PC-3 (cell line): ENCODE results near the gene CNTN4. TPM values are rescaled to one million over a fixed set of nuclear protein-coding genes. Genes with fewer than 3 reads are reported as not detected.

ENCODE experiments used
- ATAC-seq: fragments of 200-7000 bp; cut with Tn5 transposase; 2 replicates; pipeline ENCODE4 v1.9.1; 2020; ENCODE audit warnings: mild to moderate bottlenecking, moderate library complexity
- BruUV-seq: library from RNA; stranded (reverse); fragments of 400-500 nt; replicated peaks from 2 replicates; lab custom pipeline; 2021; lab: Mats Ljungman, UMichigan
- CTCF ChIA-PET: fragments of 300-600 bp; sonication (Branson Sonifier 250); formaldehyde crosslinking; loops from one replicate; lab custom pipeline; 2022; ENCODE audit warnings: antibody characterized with exemption; lab: Charles Lee
- POLR2A ChIA-PET: fragments of 300-600 bp; sonication (Branson Sonifier 250); formaldehyde crosslinking; loops from one replicate; lab custom pipeline; 2022; ENCODE audit warnings: antibody characterized with exemption; ENCODE audit not compliant: unreplicated experiment; lab: Charles Lee
- DNase-seq: peaks from one replicate; pipeline ENCODE4 v3.0.0-alpha.2; 2015
- H2AFZ ChIP-seq: fragments of 300-600 bp; sonication (generic); 2 replicates; pipeline ENCODE4 v1.6.0; 2016; ENCODE audit warnings: antibody characterized with exemption, low read length
- H3F3A ChIP-seq: fragments of 300-600 bp; sonication (generic); one replicate; pipeline ENCODE4 v1.6.0; 2017; ENCODE audit warnings: antibody characterized with exemption, low read length, control low read depth, mild to moderate bottlenecking; ENCODE audit not compliant: unreplicated experiment
- H3K27ac ChIP-seq: fragments of 300-600 bp; sonication (generic); 2 replicates; pipeline ENCODE4 v1.5.1; 2016; ENCODE audit warnings: mild to moderate bottlenecking, low read length
- H3K27me3 ChIP-seq: fragments of 300-600 bp; sonication (generic); 2 replicates; pipeline ENCODE4 v1.6.1; 2016; ENCODE audit warnings: low read length, mixed read lengths
- H3K36me3 ChIP-seq: fragments of 300-600 bp; sonication (generic); 2 replicates; pipeline ENCODE4 v1.6.1; 2016; ENCODE audit warnings: low read depth, mixed run types, low read length, mixed read lengths
- H3K4me1 ChIP-seq: fragments of 300-600 bp; sonication (generic); 2 replicates; pipeline ENCODE4 v1.5.1; 2016; ENCODE audit warnings: low read length; ENCODE audit not compliant: insufficient read depth
- H3K4me2 ChIP-seq: fragments of 300-600 bp; sonication (generic); 2 replicates; pipeline ENCODE4 v1.6.0; 2016; ENCODE audit warnings: low read length
- H3K4me3 ChIP-seq: fragments of 300-600 bp; sonication (generic); 2 replicates; pipeline ENCODE4 v1.5.1; 2016; ENCODE audit warnings: mild to moderate bottlenecking, low read length, mixed read lengths
- H3K79me2 ChIP-seq: fragments of 300-600 bp; sonication (generic); 2 replicates; pipeline ENCODE4 v1.6.1; 2017; ENCODE audit warnings: low read length, mixed read lengths
- H3K9ac ChIP-seq: fragments of 300-600 bp; sonication (generic); 2 replicates; pipeline ENCODE4 v1.6.0; 2016; ENCODE audit warnings: mild to moderate bottlenecking, low read length
- H3K9me2 ChIP-seq: fragments of 300-600 bp; sonication (generic); replicated peaks from 2 replicates; pipeline ENCODE4 v1.6.1; 2016; ENCODE audit warnings: mixed run types, low read length, mixed read lengths
- H3K9me3 ChIP-seq: fragments of 300-600 bp; sonication (generic); 2 replicates; pipeline ENCODE4 v1.6.1; 2016; ENCODE audit warnings: low read length, mixed read lengths
- H4K20me1 ChIP-seq: fragments of 300-600 bp; sonication (generic); 2 replicates; pipeline ENCODE4 v1.6.1; 2016; ENCODE audit warnings: low read length, mixed read lengths
- CTCF ChIP-seq: fragments of 300-600 bp; sonication (generic); conservative IDR thresholded peaks from 2 replicates; pipeline ENCODE4 v1.5.1; 2017; ENCODE audit warnings: antibody characterized with exemption, low read depth, mild to moderate bottlenecking, low read length
- EZH2 ChIP-seq: fragments of 300-600 bp; sonication (generic); IDR thresholded peaks from one replicate; pipeline ENCODE4 v1.6.1; 2017; ENCODE audit warnings: antibody characterized with exemption, mild to moderate bottlenecking, low read length; ENCODE audit not compliant: unreplicated experiment
- EZH2phosphoT487 ChIP-seq: fragments of 300-600 bp; sonication (generic); IDR thresholded peaks from 2 replicates; pipeline ENCODE4 v1.6.1; 2018; ENCODE audit warnings: mild to moderate bottlenecking, antibody characterized with exemption, low read length, borderline replicate concordance
- intact Hi-C: fragments of 100-400 bp; cut with micrococcal nuclease; formaldehyde crosslinking; loops from 2 replicates; pipeline ENCODE4 v1.9.0; 2023
- total RNA-seq: library from RNA; depleted of rRNA; stranded (reverse); fragments of >200 nt; gene quantifications from 2 replicates; pipeline ENCODE4 v1.2.3, GENCODE V29; 2014

The CNTN4 gene
- total RNA-seq, 1 experiment from 2014 or later = not detected

GRCh38 chr3:2714834-2715233, 616.2 kb downstream of the CNTN4 start:
- TF ChIP-seq CTCF (no peak), EZH2 (no peak), EZH2phosphoT487 (no peak)
- Histone ChIP-seq H3K4me3 (no peak overlapping the region), H3K9me2 (no peaks in the 10 kb centered on the region), H3K9me3 (peaks cover 52% of the 10 kb centered on the region; the same call in 1 of the 2 replicates), H3K4me1 (no peaks in the 10 kb centered on the region), H3K27me3 (no peaks in the 10 kb centered on the region), H3F3A (no peaks in the 10 kb centered on the region), H3K27ac (no peak overlapping the region), H2AFZ (no peak overlapping the region), H4K20me1 (no peaks in the 10 kb centered on the region), H3K79me2 (no peaks in the 10 kb centered on the region), H3K4me2 (no peak overlapping the region), H3K9ac (no peak overlapping the region), H3K36me3 (no peaks in the 10 kb centered on the region)
- ChIA-PET CTCF (no interaction called here), POLR2A (no interaction called here)
- intact Hi-C loops = no loop called here
- no peak for DNase-seq
- no peak for ATAC-seq
- no TSS peak for BruUV-seq

- ChIA-PET POLR2A (no interaction called here), CTCF (no interaction called here)
- peaks cover 24% of the 10 kb centered on the region for H3K9me3 ChIP-seq
- no peak overlapping the region for H3K4me3 ChIP-seq
- intact Hi-C loops = no loop called here
- no peak overlapping the region for H2AFZ ChIP-seq
- no peak overlapping the region for H3K27ac ChIP-seq
- no peaks in the 10 kb centered on the region for H3K36me3 ChIP-seq
- ATAC-seq (no peak), DNase-seq (no peak)
- BruUV-seq = no TSS peak
- H4K20me1 ChIP-seq = no peaks in the 10 kb centered on the region
- H3F3A ChIP-seq = no peaks in the 10 kb centered on the region
- no peaks in the 10 kb centered on the region for H3K9me2 ChIP-seq
- no peaks in the 10 kb centered on the region for H3K27me3 ChIP-seq
- TF ChIP-seq EZH2 (no peak), EZH2phosphoT487 (no peak), CTCF (no peak)
- no peaks in the 10 kb centered on the region for H3K79me2 ChIP-seq
- H3K4me2 ChIP-seq = no peak overlapping the region
- H3K9ac ChIP-seq = no peak overlapping the region
- H3K4me1 ChIP-seq = no peaks in the 10 kb centered on the region
Measured at GRCh38 chr3:2727101-2727500, 628.4 kb downstream of the CNTN4 start.

GRCh38 chr3:2727610-2728318, 629.1 kb downstream of the CNTN4 start:
- DNase-seq (no peak), ATAC-seq (no peak)
- no peak overlapping the region for H3K9ac ChIP-seq
- no peaks in the 10 kb centered on the region for H3K9me2 ChIP-seq
- no peaks in the 10 kb centered on the region for H3K36me3 ChIP-seq
- TF ChIP-seq EZH2 = no peak
- no peak for TF ChIP-seq EZH2phosphoT487
- TF ChIP-seq CTCF = no peak
- intact Hi-C loops = no loop called here
- BruUV-seq = no TSS peak
- H3F3A ChIP-seq = no peaks in the 10 kb centered on the region
- no peaks in the 10 kb centered on the region for H3K4me1 ChIP-seq
- no peak overlapping the region for H3K27ac ChIP-seq
- POLR2A ChIA-PET = no interaction called here
- H3K79me2 ChIP-seq = no peaks in the 10 kb centered on the region
- peaks cover 24% of the 10 kb centered on the region for H3K9me3 ChIP-seq
- CTCF ChIA-PET = no interaction called here
- H2AFZ ChIP-seq = no peak overlapping the region
- H3K27me3 ChIP-seq = no peaks in the 10 kb centered on the region
- H3K4me2 ChIP-seq = no peak overlapping the region
- H3K4me3 ChIP-seq = no peak overlapping the region
- H4K20me1 ChIP-seq = no peaks in the 10 kb centered on the region
